ENCODE data around the gene TPGS2.

- TF ChIP-seq ARNTL (CRISPR knock-in tag; IDR thresholded peaks at IDR 0.05; ENCODE audit: borderline replicate concordance, low read depth) (no peak), RARB (CRISPR knock-in tag; IDR thresholded peaks at IDR 0.05) (no peak), TCF4 (CRISPR knock-in tag; IDR thresholded peaks at IDR 0.05; ENCODE audit: borderline replicate concordance) (no peak), CSDC2 (CRISPR knock-in tag; IDR thresholded peaks at IDR 0.05) (no peak), ZFP30 (CRISPR knock-in tag; IDR thresholded peaks at IDR 0.05) (no peak), GLIS3 (CRISPR knock-in tag; IDR thresholded peaks at IDR 0.05) (no peak), ISL1 (CRISPR knock-in tag; IDR thresholded peaks at IDR 0.05) (no peak), ZNF70 (CRISPR knock-in tag; IDR thresholded peaks at IDR 0.05) (no peak)
- TF ChIP-seq, protein P1, sequence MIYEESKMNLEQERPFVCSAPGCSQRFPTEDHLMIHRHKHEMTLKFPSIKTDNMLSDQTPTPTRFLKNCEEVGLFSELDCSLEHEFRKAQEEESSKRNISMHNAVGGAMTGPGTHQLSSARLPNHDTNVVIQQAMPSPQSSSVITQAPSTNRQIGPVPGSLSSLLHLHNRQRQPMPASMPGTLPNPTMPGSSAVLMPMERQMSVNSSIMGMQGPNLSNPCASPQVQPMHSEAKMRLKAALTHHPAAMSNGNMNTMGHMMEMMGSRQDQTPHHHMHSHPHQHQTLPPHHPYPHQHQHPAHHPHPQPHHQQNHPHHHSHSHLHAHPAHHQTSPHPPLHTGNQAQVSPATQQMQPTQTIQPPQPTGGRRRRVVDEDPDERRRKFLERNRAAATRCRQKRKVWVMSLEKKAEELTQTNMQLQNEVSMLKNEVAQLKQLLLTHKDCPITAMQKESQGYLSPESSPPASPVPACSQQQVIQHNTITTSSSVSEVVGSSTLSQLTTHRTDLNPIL (CRISPR knock-in tag; IDR thresholded peaks at IDR 0.05; ENCODE audit: low read depth), result no peak
Measured at GRCh38 chr18:36819621-36820020, 9.2 kb downstream of the TPGS2 start.

All from SK-N-SH treated with all-trans-retinoic acid at 6 μM for 48 hours (cell line).